Neural cell (in vitro differentiated cells): Measurements from ENCODE around the gene C1orf35. TPM values are rescaled to one million over a fixed set of nuclear protein-coding genes. Genes with fewer than 3 reads are reported as not detected.

Experiments used
- H2AFZ ChIP-seq: fragments of 200-600, 300-800 bp; sonication (generic), shearing (Covaris generic); 2 replicates; pipeline ENCODE4 v1.6.0; 2014; ENCODE audit warnings: low read depth, mild to moderate bottlenecking, antibody characterized with exemption, low read length, moderate library complexity
- H3F3A ChIP-seq: fragments of 200-600 bp; shearing (Covaris generic); 2 replicates; pipeline ENCODE4 v1.6.1; 2016; ENCODE audit warnings: mild to moderate bottlenecking, moderate library complexity, mixed read lengths, antibody characterized with exemption, low read length; ENCODE audit not compliant: insufficient read depth, poor library complexity, severe bottlenecking
- H3K27ac ChIP-seq: fragments of 200-600, 300-800 bp; sonication (generic), shearing (Covaris generic); 2 replicates; pipeline ENCODE4 v1.5.1; 2014; ENCODE audit warnings: mild to moderate bottlenecking, low read length, moderate library complexity
- H3K27me3 ChIP-seq: fragments of 300-800, 200-600 bp; sonication (generic), shearing (Covaris generic); 2 replicates; pipeline ENCODE4 v1.6.0; 2014; ENCODE audit warnings: mild to moderate bottlenecking, low read depth, low read length, moderate library complexity; ENCODE audit not compliant: insufficient read depth
- H3K36me3 ChIP-seq: fragments of 300-800, 200-600 bp; sonication (generic), shearing (Covaris generic); 2 replicates; pipeline ENCODE4 v1.5.1; 2014; ENCODE audit warnings: mild to moderate bottlenecking, antibody characterized with exemption, low read length, moderate library complexity; ENCODE audit not compliant: insufficient read depth
- H3K4me2 ChIP-seq: fragments of 300-800, 200-600 bp; sonication (generic), shearing (Covaris generic); 2 replicates; pipeline ENCODE4 v1.6.0; 2014; ENCODE audit warnings: mild to moderate bottlenecking, low read length
- H3K4me3 ChIP-seq: fragments of 300-800, 200-600 bp; sonication (generic), shearing (Covaris generic); 2 replicates; pipeline ENCODE4 v1.5.1; 2014; ENCODE audit warnings: mild to moderate bottlenecking, low read length, moderate library complexity
- H3K79me2 ChIP-seq: fragments of 200-600 bp; shearing (Covaris generic); replicated peaks from 2 replicates; pipeline ENCODE4 v1.6.0; 2014; ENCODE audit warnings: mild to moderate bottlenecking, low read length, moderate library complexity; ENCODE audit not compliant: insufficient read depth
- H3K9ac ChIP-seq: fragments of 300-800, 200-600 bp; sonication (generic), shearing (Covaris generic); 2 replicates; pipeline ENCODE4 v1.6.1; 2016; ENCODE audit warnings: mild to moderate bottlenecking, low read length, mixed read lengths
- H3K9me2 ChIP-seq: fragments of 200-600 bp; shearing (Covaris generic); 2 replicates; pipeline ENCODE4 v1.6.1; 2016; ENCODE audit warnings: mild to moderate bottlenecking, low read length, mixed read lengths; ENCODE audit not compliant: insufficient read depth
- H3K9me3 ChIP-seq: fragments of 200-600, 300-800 bp; sonication (generic), shearing (Covaris generic); 2 replicates; pipeline ENCODE4 v1.6.1; 2016; ENCODE audit warnings: mild to moderate bottlenecking, mixed run types, low read length, moderate library complexity, mixed read lengths
- H4K20me1 ChIP-seq: fragments of 200-600 bp; shearing (Covaris generic); 2 replicates; pipeline ENCODE4 v1.6.1; 2016; ENCODE audit warnings: mild to moderate bottlenecking, mixed run types; ENCODE audit not compliant: insufficient read depth
- CTCF ChIP-seq: fragments of 450-650 bp; IDR thresholded peaks from 2 replicates; pipeline ENCODE4 v1.5.1; 2014; ENCODE audit warnings: antibody characterized with exemption, mild to moderate bottlenecking, moderate library complexity; ENCODE audit not compliant: poor library complexity, severe bottlenecking
- EP300 ChIP-seq: fragments of 450-650 bp; conservative IDR thresholded peaks from 2 replicates; pipeline ENCODE4 v1.6.1; 2014; ENCODE audit warnings: antibody characterized with exemption, mild to moderate bottlenecking, moderate library complexity; ENCODE audit not compliant: poor library complexity, severe bottlenecking
- POLR2AphosphoS5 ChIP-seq: IDR thresholded peaks from 2 replicates; pipeline ENCODE4 v1.6.1; 2012
- REST ChIP-seq: IDR thresholded peaks from 2 replicates; pipeline ENCODE4 v1.6.1; 2012; ENCODE audit warnings: borderline replicate concordance
- TAF1 ChIP-seq: IDR thresholded peaks from 2 replicates; pipeline ENCODE4 v1.6.1; 2012; ENCODE audit warnings: low read depth
- polyA plus RNA-seq: library from polyadenylated mRNA; depleted of rRNA; stranded (reverse); fragments of >200 nt; gene quantifications from 2 replicates; pipeline ENCODE4 v1.2.3, GENCODE V29; 2014

Gene C1orf35
- polyA plus RNA-seq, 1 donor from 2014 or later, result 32.8 TPM

- H3K9me3 ChIP-seq, result peaks cover 4% of the 10 kb centered on the region
- H3K27me3 ChIP-seq, result no peaks in the 10 kb centered on the region
- no peak overlapping the region for H3K27ac ChIP-seq
- H3F3A ChIP-seq, result no peaks in the 10 kb centered on the region
- TF ChIP-seq POLR2AphosphoS5 (no peak), EP300 (no peak), CTCF (no peak)
- no peaks in the 10 kb centered on the region for H4K20me1 ChIP-seq
- H3K9me2 ChIP-seq, result no peaks in the 10 kb centered on the region
- H3K9ac ChIP-seq, result no peak overlapping the region
- H3K4me2 ChIP-seq, result no peak overlapping the region
- H3K4me3 ChIP-seq, result no peak overlapping the region
- H3K36me3 ChIP-seq, result peaks cover 15% of the 10 kb centered on the region
- H3K79me2 ChIP-seq, result peaks cover 54% of the 10 kb centered on the region
- no peak overlapping the region for H2AFZ ChIP-seq
Observed at GRCh38 chr1:228097333-228098081, 5.6 kb downstream of the C1orf35 start.

GRCh38 chr1:228096416-228097332, 6.5 kb downstream of the C1orf35 start:
- Histone ChIP-seq H3F3A (no peaks in the 10 kb centered on the region), H3K9me2 (no peaks in the 10 kb centered on the region), H3K9ac (no peak overlapping the region), H3K79me2 (peaks cover 61% of the 10 kb centered on the region), H3K4me2 (no peak overlapping the region), H3K27ac (no peak overlapping the region), H3K36me3 (peaks cover 15% of the 10 kb centered on the region), H3K4me3 (no peak overlapping the region), H3K9me3 (peaks cover 4% of the 10 kb centered on the region), H4K20me1 (no peaks in the 10 kb centered on the region), H2AFZ (no peak overlapping the region), H3K27me3 (no peaks in the 10 kb centered on the region)
- no peak for TF ChIP-seq REST
- no peak for TF ChIP-seq CTCF
- TF ChIP-seq TAF1, result no peak
